Measurements from ENCODE around the gene CHST5.
A peak's percentile ranks its signal among the peaks of the same experiment; 100 is the strongest.

The CHST5 gene

DNA sequence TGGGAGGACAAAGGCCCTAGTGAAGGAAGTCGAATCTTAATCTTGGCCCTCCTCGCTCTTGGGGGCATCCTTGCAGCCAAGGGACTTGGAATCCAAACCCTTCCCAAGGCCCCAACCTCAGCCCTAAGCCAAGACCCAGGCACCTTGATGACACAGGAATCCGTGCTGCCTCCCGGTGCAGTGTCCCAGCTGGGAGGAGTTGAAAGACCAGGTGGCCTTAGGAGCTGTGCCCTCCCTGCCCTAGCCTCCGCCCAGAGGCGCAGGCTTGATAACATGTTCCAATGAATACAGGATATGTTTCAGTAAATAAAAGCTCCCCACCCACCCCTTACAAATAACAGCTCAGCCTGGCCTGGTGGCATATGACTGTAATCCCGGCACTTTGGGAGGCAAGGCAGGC, at the start of gene CHST5:
Gene CHST5 (minus strand): TSS at position 208 of the 400 bp plus-strand sequence. CDS start 5,724 bp downstream, outside the sequence.
- DNase-seq (ENCODE audit: low read depth) = no peak

GRCh38 chr16:75584108-75584507, 48.2 kb upstream of the CHST5 start:
- no peak for DNase-seq (ENCODE audit: low read depth)

DNA sequence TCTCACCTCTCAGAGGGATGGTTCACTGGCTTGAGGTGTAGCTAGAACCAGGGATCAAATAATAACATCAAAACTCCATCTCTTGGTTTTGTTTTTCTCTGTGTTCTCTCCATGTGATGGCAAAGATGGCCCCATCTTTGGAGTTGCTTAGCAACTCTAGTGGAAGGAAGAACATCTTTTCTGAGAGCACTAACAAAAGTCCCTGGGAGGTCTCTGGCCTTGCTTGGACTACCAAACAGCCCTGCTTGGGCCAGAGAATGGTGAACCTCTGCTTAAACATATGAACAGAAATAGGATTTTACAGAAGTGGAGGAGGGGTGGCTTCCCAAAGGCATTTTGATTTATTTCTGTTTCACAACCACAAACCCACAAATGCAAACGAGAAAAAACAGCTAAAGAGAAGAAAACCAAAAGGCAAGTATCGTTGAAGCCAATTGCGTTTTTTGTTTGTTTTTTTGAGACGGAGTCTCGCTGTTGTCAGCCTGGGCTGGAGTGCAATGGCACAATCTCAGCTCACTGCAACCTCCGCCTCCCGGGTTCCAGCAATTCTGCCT, 43.5 kb upstream of the CHST5 start:
- no peak for DNase-seq (ENCODE audit: low read depth)

DNA sequence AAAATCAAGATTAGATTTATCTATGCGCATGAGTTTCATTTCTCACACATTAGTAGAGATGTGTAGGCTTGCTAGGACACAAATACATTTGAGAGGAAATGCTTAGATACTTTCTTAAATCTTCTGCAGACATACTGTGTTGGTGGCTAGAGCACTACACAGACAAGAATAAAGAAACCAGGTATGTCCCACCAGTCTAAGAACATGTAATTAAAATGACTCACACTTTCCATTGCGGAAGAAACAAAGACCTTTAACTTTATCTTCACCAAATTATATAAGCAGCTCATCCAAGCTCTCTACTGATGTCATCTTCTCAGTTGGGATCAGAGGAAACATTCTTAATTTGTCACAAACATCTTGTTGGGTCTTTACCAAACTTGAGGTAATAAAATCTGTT, 42.8 kb upstream of the CHST5 start:
- DNase-seq (ENCODE audit: low read depth) = no peak

- no peak for DNase-seq (ENCODE audit: low read depth)
Observed at GRCh38 chr16:75578212-75578611, 42.3 kb upstream of the CHST5 start.

- DNase-seq (ENCODE audit: low read depth) = no peak
Observed at GRCh38 chr16:75576384-75576811, 40.5 kb upstream of the CHST5 start.

DNA sequence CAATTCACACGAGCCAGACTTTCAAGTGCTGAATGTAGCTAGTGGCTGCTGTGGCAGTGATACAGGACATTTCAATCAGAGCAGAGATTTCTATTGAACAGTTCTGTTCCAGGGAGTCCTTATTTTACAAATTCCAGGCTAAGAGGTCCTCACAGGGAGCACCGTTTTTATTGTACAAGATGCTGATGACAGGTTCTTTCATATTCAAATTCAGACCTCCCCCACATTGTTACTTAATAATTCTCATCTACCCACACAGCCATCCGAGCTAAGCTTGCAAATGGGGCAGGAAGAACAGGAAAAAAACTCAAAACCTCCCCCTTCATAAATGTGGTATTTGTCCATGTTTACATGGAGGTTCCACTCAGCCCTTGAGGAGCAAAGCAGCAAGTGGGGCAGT, 40.0 kb upstream of the CHST5 start:
- DNase-seq (ENCODE audit: low read depth) = no peak

GRCh38 chr16:75573955-75574354, 38.0 kb upstream of the CHST5 start:
- DNase-seq (ENCODE audit: low read depth) = no peak

- no peak for DNase-seq (ENCODE audit: low read depth)
Observed at GRCh38 chr16:75572864-75573542, 37.1 kb upstream of the CHST5 start.

DNA sequence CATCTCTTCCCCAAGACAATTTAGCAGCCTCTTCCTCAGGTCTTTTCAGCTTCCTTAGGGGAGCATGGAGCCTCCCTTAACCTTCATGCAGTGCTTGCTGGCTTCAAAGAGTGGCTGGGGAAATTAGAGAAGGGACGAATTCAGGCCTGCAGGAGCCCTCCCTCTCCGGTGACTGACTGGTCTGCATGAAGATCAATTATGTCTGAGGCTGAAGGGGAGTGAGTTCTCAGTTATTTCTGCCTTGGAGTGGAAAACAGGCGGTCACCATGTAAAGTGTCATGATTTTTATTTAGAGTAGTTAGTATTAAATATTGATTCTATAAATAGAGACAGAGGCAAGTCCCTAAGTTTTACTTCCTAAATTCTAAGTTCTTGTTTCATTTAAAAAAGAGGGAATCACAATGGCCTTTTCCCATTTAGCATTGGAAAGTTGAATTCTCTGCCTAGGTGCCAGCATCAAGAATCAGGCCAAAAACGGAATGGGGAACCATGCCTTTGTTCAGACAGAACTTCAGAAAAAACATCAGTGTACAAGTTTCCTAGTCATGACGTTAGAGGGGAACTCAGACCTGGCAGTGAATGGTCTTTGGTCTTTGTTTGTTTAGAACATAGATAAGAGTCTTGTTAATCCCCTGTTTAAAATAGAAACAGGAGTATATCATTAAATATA, 34.6 kb upstream of the CHST5 start:
- no peak for DNase-seq (ENCODE audit: low read depth)

DNA sequence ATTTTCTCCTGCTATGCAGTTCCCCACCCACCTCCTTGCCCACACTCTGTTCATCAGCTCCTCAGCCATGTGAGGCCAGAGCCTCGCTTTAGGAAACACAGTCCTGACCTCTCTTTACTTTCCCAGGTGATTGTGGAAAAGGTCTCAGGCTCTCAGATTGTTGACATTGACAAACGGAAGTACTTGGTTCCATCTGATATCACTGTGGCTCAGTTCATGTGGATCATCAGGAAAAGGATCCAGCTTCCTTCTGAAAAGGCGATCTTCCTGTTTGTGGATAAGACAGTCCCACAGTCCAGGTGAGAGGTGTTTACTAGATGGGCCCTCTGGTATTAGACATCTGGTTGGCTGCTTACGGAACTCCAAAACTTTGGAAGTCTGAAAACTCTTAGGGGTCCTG, 32.0 kb upstream of the CHST5 start:
- no peak for DNase-seq (ENCODE audit: low read depth)

GRCh38 chr16:75566758-75567255, 30.9 kb upstream of the CHST5 start:
- DNase-seq (ENCODE audit: low read depth) = peak; percentile 1

- peak; percentile 82 for DNase-seq (ENCODE audit: low read depth)
Observed at GRCh38 chr16:75566040-75566757, 30.3 kb upstream of the CHST5 start, which contains the start of gene GABARAPL2. GABARAPL2 (plus strand) TSS chr16:75566379; CDS start chr16:75566487, 108 bp downstream.

DNA sequence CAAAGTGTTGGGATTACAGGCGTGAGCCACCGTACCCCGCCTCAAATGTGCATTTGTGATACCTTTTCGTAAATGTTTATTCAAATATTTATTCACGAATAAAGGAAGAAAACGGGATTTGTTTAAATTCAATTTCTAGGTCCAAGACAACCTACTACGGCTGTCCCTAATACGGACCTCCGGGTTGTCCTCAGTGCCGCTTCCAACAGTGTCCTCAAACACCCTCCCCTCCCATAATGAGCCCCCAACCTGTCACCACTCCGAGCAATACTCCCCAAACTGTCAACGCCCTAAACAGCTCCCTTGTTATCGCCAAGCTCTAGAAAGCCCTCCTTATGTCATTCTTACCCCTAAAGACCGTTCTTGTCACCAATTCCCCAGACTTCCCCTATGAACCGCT, 29.7 kb upstream of the CHST5 start:
- DNase-seq (ENCODE audit: low read depth) = no peak

- DNase-seq (ENCODE audit: low read depth) = no peak
Observed at GRCh38 chr16:75559564-75560372, 23.9 kb upstream of the CHST5 start.

GRCh38 chr16:75558846-75559401, 23.0 kb upstream of the CHST5 start:
- no peak for DNase-seq (ENCODE audit: low read depth)

DNA sequence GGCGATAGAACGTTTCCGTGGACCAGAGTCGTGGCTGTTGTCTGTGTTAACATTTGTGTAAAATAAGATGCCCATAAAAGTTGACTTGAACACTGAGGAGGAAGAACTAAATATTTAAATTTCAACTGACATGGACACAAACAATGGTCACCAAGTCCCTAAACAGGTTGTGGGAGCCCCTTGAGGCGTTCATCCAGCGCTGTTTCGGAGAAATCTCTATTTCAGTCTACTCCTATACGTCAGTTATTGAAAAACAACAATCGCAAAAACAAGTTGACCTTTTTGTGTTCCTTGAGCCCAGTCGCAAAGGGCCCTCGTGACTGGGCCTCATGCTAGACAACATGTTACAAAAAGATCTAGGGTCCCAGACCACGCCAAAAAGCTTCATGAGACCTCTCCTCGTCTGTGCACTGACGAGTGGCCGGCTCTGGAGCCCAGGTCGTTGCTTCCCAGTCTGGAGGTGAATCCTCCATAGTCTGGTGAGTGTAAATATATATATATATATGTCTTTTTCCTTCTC, 20.6 kb upstream of the CHST5 start:
- no peak for DNase-seq (ENCODE audit: low read depth)

DNA sequence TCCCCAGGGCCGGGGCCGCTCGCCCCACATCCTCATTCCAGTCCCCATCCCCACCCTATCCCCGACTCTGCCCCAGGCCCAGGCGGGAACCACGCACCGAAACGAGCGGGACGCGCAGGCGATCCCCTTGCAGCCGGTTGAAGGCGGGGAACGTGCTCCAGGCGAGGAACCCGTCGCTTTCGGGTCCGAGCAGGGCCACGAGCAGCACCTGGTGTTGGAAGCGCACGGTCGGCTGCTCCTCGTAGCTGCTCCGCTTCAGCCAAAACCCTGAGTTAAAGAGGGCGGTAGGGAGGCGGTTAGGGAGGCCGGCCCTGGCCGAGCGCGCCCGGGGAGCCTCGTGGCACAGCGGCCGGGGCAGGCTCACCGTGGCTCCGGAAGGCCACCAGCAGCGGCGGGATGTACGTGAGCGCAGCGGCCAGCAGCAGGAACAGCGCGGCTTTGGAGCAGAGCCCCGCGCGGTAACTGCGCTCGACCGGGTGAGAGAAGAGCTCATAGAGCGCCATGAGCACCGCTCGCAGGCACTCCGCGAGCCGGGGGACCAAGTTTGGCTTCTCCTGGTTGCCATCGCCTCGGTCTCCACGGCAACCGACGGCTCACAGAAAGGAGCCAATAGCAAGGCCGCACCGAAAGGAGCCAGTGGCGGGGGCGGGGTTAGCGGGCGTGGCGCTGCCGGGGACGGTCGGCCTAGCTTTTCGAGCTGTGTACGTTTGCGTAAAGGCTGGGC, 20.0 kb upstream of the CHST5 start, which contains the start of gene TMEM231:
Gene TMEM231 (minus strand): TSS at position 546 of the 724 bp plus-strand sequence. CDS start 43 bp downstream, at position 503.
- DNase-seq (ENCODE audit: low read depth) = peak; percentile 95

DNA sequence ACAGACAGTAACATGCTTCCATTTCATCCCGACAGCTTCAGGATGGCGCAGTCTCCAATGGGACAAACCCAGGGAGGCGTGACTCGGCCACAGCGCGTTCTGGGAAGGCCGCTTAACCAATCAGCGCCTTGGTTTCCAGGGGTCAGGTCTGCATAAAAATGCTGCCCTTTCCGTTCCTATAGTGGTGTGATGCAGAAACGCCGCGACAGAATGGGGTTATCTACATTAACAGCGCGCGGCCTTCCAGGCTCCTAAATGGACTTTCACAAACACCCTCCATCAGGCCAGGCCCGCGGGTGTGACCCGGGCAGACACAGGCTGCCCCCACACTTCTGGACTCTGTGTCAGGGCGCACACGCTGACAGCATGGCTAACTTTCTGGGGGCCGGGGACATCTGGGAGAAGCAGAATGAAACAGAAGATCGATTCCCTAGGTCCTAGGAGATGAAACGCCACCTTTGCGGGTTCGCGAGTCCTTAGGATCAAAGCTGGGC, 19.4 kb upstream of the CHST5 start:
- DNase-seq (ENCODE audit: low read depth) = no peak

- DNase-seq (ENCODE audit: low read depth) = no peak
Observed at GRCh38 chr16:75552951-75553350, 17.0 kb upstream of the CHST5 start.

Measured in T-helper 22 cell (primary cell).